ENCODE data around the gene SPARCL1.

DNA sequence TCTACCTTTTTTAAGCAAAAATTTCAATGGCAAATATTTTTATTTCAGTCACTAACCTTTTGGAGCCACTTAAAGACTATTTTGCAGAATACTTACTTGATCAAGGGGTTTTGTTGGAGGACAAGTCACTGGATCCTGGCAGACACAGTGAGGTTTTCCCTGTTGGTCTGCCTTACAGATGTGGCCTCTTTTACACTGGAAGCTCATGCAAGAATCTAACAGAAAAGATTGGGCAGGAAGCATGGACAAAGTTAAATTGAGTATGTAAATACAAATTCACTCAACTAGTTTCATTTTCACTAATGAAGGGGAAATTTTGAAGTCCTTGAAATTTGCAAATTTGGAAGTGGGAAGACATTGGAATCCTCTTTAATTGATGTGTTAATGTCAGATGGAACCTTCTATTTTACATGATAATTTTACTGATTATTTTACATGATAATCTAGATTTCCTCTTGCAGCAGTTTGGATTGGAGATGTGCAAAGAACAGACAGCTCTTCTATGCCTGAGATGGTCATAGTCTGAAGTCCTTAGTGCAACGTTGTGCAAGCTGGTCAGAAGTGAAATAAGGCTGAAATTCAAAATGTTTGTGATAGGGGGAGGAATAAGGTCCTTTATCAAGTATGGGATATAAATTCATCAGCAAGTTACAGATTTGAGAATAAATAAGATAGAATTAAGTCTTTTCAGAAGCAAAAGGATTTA, 38.4 kb downstream of the SPARCL1 start:
- no peak for TF ChIP-seq GATA3 (IDR thresholded peaks at IDR 0.05; ENCODE audit: low read depth, low read length)
- TF ChIP-seq GATA2 (IDR thresholded peaks at IDR 0.05; ENCODE audit: low read depth, low read length) = no peak

All from SH-SY5Y (cell line).